ENCODE data around the gene CMTR1. TPM values are rescaled to one million over a fixed set of nuclear protein-coding genes. Genes with fewer than 3 reads are reported as not detected.

The CMTR1 gene
- total RNA-seq, 4 donors from 2014 or later = 24.5 to 34.1 (median 28.1) TPM

DNA sequence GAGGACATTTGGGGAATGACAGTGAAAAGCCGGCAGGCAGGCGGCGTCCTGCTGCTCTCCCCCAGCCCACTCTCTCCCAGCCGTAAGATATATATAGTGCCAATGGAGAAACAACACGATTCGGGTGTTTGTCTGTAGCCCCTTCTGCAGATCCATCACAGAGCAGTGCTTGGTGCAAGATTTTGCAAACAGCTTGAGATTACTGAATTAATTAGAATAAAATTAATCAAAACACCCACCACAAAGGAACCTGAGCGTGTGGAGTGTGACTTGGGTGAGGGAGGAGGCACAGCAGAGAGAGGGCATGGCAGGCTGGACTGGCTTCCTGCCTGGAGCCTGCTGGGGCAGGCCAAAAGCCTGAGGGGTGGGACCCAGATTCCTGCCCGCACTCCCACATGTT is 95.5 kb downstream of the CMTR1 start:
- WGBS, 2 donors = 23 to 26% methylated on average over 8 of the region's 8 CpGs
- intact Hi-C loops (cut with DNase I; ENCODE audit: low total_unique reads) = no loop called here
- no peak overlapping the region for H3K4me3 ChIP-seq (ENCODE audit: low read depth, poor library complexity, severe bottlenecking)
- no peak for DNase-seq (ENCODE audit: low spot score in 2 of 2)
- TF ChIP-seq POLR2A (IDR thresholded peaks at IDR 0.05) = no peak
- TF ChIP-seq, protein P1, sequence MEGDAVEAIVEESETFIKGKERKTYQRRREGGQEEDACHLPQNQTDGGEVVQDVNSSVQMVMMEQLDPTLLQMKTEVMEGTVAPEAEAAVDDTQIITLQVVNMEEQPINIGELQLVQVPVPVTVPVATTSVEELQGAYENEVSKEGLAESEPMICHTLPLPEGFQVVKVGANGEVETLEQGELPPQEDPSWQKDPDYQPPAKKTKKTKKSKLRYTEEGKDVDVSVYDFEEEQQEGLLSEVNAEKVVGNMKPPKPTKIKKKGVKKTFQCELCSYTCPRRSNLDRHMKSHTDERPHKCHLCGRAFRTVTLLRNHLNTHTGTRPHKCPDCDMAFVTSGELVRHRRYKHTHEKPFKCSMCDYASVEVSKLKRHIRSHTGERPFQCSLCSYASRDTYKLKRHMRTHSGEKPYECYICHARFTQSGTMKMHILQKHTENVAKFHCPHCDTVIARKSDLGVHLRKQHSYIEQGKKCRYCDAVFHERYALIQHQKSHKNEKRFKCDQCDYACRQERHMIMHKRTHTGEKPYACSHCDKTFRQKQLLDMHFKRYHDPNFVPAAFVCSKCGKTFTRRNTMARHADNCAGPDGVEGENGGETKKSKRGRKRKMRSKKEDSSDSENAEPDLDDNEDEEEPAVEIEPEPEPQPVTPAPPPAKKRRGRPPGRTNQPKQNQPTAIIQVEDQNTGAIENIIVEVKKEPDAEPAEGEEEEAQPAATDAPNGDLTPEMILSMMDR (IDR thresholded peaks at IDR 0.05) = no peak

DNA sequence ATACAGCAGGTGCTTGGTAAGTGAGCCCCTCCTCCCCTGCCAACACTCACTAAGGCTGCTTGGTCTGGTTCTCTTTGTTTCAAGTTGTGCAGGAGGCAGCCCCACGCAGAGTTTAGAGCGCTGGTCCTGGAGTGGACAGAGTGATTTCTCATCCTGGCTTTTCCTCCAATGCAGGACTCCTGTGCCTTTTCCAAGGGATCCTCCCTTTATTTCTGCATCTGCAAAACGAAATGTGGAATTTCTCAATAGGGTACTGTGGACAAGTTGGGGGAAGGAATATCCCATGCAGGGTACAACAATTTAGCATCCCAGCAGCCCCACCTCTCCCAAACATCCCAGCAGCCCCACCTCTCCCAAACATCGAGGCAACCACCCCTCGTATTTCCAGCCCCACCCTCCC is 97.3 kb downstream of the CMTR1 start:
- intact Hi-C loops (cut with DNase I; ENCODE audit: low total_unique reads) = no loop called here
- TF ChIP-seq, protein P1 (IDR thresholded peaks at IDR 0.05) = no peak
- no peak for TF ChIP-seq POLR2A (IDR thresholded peaks at IDR 0.05)
- H3K4me3 ChIP-seq (ENCODE audit: low read depth, poor library complexity, severe bottlenecking) = no peak overlapping the region
- no peak for DNase-seq (ENCODE audit: low spot score in 2 of 2)
- 35 to 36% methylated on average over 5 of the region's 5 CpGs for WGBS, 2 donors

DNA sequence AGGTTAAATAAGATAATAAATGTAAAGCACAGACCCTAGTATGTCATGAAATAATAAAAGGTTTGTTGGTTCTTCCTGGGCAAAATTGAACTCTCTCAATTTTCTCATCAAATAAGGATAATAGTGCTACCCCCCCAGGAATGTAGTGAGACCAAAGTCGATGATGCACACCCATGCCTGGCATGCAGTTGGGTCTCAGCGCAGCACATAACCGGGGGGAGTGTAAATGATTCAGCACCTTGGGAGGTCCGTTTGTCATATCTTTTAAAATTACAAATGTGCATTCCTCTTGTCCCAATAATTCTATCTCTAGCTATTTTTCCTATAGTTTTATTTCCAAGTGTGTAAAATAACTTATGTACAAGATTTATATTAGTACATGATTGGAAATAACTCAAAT is 98.0 kb downstream of the CMTR1 start:
- 64 to 79% methylated on average over 4 of the region's 4 CpGs for WGBS, 2 donors
- no peak overlapping the region for H3K4me3 ChIP-seq (ENCODE audit: low read depth, poor library complexity, severe bottlenecking)
- intact Hi-C loops (cut with DNase I; ENCODE audit: low total_unique reads) = no loop called here
- DNase-seq (ENCODE audit: low spot score in 2 of 2) = no peak
- TF ChIP-seq, protein P1 (IDR thresholded peaks at IDR 0.05) = no peak
- TF ChIP-seq POLR2A (IDR thresholded peaks at IDR 0.05) = no peak

Other genes with a start within 250 kb of the CMTR1 start
- gene TBC1D22B, start 175.4 kb upstream of the CMTR1 start, total RNA-seq = 10 to 100 TPM; 14.8 to 19.6 (median 17.6) TPM
- 1 to 10 TPM in 2 of 4 donors, under 1 TPM in 2; 0.46 to 2.3 (median 1.0) TPM for gene TMEM217, start 175.1 kb upstream of the CMTR1 start, total RNA-seq
- gene RNF8, start 79.2 kb upstream of the CMTR1 start, total RNA-seq = 10 to 100 TPM in 3 of 4 donors, 1 to 10 TPM in 1; 7.1 to 16.2 (median 12.9) TPM
- gene CCDC167, start 66.7 kb downstream of the CMTR1 start, total RNA-seq = 10 to 100 TPM; 11.8 to 21.8 (median 14.5) TPM